HG02884 (cell line): Measurements from ENCODE around the gene EPC2.
A peak's percentile ranks its signal among the peaks of the same experiment; 100 is the strongest.

Source experiments
- ATAC-seq: cut with Tn5 transposase; IDR thresholded peaks from one replicate; pipeline ENCODE4 v1.9.1; 2021; ENCODE audit warnings: mild to moderate bottlenecking, moderate library complexity; ENCODE audit not compliant: unreplicated experiment

EPC2 gene

DNA sequence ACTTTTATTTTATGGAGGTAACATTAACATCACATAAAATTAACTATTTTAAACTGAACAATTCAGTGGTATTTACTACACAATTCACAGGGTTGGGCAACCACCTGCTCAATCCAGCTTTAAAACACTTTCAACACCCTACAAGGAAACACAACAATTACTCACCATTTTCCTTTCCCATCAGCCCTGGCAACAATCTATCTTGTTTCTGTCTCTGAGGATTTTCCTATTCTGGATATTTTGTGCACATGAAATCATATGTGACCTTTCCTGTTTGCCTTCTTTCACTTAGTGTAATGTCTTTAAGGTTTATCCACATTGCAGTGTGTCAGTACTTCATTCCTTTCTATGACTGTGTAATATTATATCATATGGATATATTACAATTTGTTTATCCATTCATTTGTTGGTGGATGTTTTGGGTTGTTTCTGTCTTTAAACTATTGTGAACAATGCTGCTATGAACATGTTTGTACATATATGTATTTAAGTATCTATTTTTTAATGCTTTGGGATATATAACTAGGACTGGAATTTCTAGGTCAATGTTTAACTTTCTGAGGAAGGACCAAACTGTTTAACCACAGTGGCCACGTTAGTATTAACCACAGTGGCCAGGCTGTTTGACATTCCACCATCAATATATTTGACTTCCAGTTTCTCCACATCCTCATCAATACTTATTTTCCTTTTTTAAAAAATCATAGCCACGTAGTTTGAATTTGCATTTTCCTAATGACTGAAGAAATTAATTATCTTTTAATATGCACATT is 158.1 kb downstream of the EPC2 start:
- ATAC-seq = no peak

- ATAC-seq = no peak
These were observed 165.5 kb downstream of the EPC2 start for GRCh38 chr2:148810081-148810480.

- ATAC-seq = no peak
These were observed 167.8 kb downstream of the EPC2 start for GRCh38 chr2:148812306-148812705.

GRCh38 chr2:148813603-148814065 is 169.1 kb downstream of the EPC2 start:
- ATAC-seq = peak; percentile 98

DNA sequence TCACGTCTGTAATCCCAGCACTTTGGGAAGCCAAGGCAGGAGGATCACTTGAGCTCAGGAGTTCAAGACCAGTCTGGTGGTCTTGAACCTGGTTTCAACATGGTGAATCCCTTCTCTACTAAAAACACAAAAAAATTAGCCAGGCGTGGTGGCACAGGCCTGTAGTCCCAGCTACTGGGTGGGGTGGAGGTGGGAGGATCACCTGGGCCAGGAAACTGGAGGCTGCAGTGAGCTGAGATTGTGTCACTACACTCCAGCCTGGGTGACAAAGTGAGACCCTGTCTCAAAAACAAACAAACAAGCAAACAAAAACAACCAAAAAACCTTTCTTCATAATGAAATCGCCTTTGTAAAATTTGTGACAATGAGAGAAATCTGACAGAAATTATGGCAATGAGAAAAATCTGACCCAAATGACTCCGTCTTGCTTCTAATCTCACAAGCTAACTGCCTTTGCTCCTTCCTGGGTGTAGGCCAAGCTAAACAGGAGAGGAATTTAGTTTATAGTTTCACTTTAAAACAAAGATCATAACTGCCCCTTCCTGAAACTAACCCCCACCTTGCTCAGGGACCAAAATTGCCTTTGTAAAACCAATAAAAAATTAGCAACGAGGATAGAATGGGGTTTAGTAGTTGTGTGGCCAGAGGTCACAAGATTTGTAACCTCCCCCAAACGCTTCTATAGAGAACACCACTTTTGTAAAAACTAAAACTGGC is 169.8 kb downstream of the EPC2 start:
- peak; percentile 3 for ATAC-seq

DNA sequence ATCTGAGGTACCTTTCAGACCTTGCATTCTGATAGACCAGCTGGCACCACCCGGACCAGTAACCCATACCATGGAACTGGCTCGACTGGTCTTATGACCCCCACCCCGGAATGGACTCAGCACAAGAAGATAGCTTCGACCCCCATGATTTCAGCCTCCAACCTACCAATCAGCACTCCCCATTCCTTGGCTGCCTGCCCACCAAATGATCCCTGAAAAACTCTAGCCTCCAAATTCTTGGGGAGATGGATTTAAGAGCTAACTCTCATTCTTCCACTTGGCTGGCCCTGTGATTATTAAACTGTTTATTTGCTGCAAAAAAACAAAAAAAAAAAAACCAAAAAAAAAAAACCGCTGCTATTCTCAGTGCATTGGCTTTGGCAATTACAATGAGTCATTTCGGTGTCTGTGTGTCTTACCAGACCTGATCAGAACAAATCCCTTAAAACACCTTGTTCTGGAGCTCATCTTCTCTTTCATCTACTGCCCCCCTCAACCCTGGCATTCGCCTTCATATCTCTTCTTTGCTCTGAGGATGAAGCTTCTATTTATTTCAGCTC is 170.4 kb downstream of the EPC2 start:
- no peak for ATAC-seq

DNA sequence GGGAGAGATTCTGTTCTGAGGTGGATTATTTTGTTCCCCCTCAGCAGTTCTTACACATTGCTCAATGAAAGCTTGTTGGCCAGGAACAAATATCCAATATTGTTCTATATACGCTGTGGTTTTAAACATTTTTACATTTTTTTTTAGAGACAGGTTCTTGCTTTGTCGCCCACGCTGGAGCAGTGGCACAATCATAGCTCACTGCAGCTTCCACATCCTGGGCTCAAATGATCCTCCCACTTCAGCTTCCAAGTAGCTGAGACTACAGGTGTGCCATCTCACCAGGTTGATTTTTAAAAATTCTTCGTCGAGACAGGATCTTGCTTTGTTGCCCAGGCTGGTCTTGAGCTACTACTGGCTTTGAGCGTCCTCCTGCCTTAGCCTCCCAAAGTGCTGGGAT is 171.6 kb downstream of the EPC2 start:
- no peak for ATAC-seq

DNA sequence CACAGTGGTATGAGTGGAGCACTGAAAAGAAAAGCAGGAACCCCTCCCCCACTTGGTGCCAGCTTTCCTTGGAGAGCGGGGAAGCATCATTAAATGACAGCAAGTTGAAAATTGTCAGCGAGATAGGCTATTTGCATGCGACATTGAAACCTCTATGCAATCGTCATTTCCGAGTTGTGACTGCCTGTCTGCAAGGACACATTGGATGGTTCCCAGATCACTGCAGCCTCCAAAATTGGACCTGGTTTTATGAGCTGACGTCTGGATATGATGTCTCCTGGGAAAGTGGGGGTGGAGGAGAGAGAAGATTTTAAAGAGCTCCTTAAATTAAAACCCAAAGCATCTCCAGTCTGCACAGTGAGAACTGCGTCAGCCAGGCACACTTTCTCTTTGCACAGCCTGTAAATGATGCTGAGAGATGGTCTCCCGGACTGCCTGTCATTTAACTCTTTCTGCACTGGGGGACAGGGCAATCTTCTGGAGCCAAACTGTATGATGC is 172.7 kb downstream of the EPC2 start:
- ATAC-seq = no peak

- ATAC-seq = no peak
These were observed 174.6 kb downstream of the EPC2 start for GRCh38 chr2:148819019-148819585.

GRCh38 chr2:148824190-148824589 is 179.6 kb downstream of the EPC2 start:
- no peak for ATAC-seq

GRCh38 chr2:148826791-148827190 is 182.2 kb downstream of the EPC2 start:
- no peak for ATAC-seq

DNA sequence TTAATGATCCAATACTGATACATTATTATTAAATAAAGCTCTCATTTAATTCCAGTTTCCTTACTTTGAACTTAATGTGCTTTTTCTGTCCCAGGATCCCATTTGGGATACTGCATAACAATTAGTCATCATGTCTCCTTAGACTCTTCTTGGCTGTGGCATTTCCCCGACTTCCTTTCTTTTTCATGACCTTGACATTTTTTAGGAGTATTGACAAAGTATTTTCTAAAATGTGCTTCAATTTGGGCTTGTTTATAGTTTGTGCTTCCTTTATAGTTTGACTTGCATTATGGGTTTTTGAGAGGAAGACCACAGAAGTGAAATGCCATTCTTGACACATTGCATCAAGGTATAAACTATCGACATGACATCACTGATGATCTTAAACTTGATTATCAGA is 184.4 kb downstream of the EPC2 start:
- ATAC-seq = no peak

DNA sequence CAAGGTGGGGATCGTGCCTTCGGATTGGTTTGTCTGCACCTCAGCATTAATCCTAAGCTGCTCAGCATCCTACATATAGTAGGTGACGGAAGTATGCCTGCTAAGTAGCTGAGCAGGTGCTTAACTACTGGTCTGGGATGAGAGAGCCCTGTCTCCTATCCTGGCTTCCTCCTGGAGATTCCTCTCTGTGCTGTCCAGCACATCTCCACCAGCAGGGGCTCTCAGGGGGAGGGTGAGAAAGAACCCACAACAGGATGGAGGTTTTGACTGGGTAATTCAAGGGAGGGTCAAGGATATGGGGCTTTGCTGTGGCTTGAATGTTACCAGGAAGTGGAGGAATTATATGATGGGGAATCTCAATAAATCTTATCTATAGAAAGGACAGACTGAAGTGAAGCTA is 185.1 kb downstream of the EPC2 start:
- ATAC-seq = no peak

- no peak for ATAC-seq
These were observed 188.1 kb downstream of the EPC2 start for GRCh38 chr2:148832637-148833036.
